CD4-positive, alpha-beta T cell treated with Interferon gamma for 1 hour (primary cell): ENCODE measurements around the gene UBE2H.

Experiments used
- DNase-seq: peaks from one replicate; pipeline ENCODE4 v3.0.0-alpha.2; 2020

Gene UBE2H

DNA sequence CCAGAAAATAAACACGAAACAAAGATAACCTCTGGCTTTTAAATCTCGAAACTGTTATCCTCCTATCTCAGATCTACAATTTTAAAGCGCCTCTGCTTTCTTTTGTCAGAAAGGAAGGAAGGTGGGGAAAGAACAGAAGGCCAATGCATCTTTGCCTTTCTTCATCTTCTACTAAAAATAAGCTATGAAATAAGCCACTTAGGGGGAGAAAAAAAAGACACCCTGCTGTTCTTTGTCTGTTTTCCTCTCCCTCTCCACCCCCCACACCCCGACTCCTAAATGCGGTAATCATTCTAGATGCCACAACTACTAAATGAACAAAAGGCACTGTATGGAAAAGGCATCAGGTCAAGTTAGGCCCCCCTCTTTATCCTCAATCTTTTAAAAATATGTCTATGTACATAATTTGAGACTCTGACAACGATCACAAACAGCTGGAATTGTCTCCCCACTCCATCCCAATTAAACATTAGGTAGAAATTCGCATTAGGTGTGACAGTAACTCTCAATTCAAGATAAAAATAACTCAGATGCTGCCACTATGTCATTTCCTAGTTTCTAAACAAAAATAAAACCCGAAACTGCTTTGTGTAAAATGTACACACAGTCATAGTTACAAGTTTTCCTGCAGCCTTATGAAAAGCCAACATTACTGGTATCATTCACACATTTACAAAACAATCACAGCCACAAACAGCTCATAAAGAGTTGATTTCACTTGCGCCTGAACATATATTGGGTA, 2.4 kb downstream of the UBE2H start:
- DNase-seq: no peak

- DNase-seq: no peak
Measured at GRCh38 chr7:129949292-129950133, 3.2 kb downstream of the UBE2H start.

- DNase-seq: peak; percentile 80
Measured at GRCh38 chr7:129948877-129949291, 3.9 kb downstream of the UBE2H start.

GRCh38 chr7:129948338-129948737, 4.4 kb downstream of the UBE2H start:
- DNase-seq: no peak

GRCh38 chr7:129947701-129948100, 5.1 kb downstream of the UBE2H start:
- no peak for DNase-seq

- DNase-seq: no peak
Measured at GRCh38 chr7:129947049-129947448, 5.7 kb downstream of the UBE2H start.

DNA sequence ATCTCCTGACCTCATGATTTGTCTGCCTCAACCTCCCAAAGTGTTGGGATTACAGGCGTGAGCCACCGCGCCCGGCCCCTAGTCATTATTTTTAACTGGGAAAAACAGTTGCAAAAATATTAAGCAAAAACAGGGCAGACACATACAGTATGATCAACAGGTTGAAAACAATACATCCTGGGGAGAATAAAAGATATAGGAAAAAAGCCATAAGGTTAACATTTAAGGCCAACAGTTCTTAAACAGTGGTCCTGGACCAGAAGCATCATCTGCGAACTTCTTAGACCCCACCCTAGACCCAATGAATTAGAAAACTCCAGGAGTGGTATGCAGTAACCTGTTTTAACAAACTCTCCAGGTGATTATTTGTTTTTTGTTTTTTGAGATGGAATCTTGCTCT, 6.5 kb downstream of the UBE2H start:
- no peak for DNase-seq

DNA sequence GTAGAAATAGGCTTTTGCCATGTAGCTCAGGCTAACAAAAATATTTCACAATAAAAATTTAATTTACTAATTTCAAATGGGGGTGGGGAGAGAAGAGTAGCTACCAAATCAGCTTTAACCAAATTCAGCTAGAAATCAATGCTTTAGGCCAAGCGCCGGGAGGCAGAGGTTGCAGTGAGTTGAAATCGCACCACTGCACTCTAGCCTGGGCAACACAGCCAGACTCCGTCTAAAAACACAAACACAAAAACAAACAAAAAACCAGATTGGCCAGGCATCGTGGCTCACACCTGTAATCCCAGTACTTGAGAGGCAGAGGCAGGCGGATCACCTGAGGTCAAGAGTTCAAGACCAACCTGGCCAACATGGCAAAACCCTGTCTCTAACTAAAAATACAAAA, 9.4 kb downstream of the UBE2H start:
- no peak for DNase-seq

- DNase-seq: no peak
Measured at GRCh38 chr7:129940329-129940728, 12.4 kb downstream of the UBE2H start.

GRCh38 chr7:129939881-129940280, 12.9 kb downstream of the UBE2H start:
- no peak for DNase-seq

- no peak for DNase-seq
Measured at GRCh38 chr7:129933627-129934026, 19.1 kb downstream of the UBE2H start.

- no peak for DNase-seq
Measured at GRCh38 chr7:129926618-129927017, 26.1 kb downstream of the UBE2H start.

DNA sequence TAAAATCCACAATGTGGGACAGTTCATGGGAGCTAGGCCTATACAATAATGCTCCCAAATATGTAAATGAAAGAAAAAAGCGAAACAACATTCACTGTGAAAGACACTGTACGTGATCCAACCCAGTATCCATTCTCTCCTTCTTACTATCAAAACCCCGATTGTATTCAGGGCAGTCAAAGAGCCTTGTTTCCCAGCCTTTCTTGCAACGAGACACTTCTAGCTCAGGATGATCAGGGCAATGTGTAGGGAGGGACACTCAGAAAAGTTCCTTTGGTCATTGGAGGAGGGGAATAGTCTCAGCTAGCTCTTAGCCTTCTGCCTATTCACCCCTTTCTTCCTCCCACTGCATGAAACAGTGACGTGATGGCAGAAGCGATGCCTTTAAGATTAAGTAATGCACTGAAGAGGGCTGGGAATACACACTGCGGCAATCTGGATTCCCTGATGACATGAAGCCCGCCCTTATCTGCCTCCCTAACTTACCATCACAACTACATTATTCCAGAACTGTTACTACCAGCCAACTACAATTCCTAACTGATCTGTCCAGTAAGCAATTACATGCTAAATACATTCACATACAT, 27.3 kb downstream of the UBE2H start:
- DNase-seq: no peak

DNA sequence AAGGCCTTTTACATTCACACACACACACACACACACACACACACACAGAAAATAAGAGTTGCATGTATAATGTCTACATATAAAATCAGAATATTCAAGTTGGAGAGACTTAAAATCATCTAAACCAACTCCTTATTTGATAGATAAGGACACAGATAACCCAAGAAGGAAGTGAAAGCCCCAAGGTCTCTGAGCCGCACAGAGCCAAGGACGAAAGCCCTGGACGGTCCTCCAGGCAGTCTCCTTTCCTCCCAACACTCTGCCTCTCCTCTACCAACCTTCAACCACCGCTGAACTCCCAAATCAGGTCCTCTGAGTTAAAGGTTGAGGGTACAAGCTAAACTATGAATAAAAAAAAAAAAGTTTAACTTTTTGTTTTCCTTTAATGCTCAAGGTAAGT, 28.2 kb downstream of the UBE2H start:
- no peak for DNase-seq

DNA sequence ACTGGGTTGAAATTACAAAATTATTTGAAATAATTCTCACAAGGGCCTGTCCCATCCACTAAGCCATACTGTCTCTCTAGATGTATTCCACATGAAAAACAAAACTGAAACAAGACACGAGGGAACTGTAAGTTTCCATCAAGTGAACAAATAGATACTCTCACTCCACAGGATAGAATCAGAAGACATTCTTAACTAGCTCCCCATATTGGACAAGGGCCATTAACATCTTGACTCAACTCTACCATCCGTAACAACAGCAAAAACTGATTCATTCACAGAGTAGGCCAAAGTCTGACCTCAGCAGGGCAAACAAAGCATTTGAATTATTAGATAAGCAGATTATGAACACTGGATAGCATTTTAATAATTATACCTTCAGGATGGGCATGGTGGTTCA, 29.1 kb downstream of the UBE2H start:
- no peak for DNase-seq

DNA sequence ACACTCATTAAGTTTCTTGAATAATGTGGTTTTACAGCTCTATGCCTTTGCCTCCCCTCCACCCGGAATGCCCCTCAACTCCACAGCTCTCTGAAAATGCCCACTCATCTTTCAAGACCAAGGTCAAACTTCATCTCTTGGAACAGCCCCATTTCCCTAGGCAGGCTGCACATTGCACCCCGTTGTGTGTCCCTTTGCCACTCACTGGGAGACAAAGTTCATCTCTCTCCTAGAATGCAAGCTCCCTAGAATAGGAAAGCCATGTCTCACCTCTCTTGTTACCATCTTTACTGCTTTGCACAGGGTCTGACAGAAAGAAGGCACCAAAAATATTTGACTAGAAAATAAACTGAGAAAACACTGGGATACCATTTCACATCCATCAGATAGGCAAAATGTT, 33.3 kb downstream of the UBE2H start:
- no peak for DNase-seq

DNA sequence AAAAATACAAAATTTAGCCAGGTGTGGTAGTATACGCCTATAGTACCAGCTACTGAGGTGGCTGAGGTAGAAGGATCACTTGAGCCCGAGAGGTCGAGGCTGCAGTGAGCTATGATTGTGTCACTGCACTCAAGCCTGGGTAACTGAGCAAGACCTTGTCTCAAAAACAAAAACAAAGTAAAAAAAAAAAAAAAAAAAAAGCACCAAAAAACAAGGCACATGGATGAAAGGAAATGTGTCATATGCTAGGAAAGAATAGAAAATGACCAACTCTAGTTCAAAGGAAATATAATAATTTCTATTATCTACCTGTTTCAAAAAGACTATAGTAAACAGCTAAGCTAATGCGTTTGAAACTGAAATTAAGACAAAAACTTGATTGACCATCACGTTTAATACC, 33.8 kb downstream of the UBE2H start:
- no peak for DNase-seq

GRCh38 chr7:129917934-129918333, 34.8 kb downstream of the UBE2H start:
- DNase-seq: no peak

DNA sequence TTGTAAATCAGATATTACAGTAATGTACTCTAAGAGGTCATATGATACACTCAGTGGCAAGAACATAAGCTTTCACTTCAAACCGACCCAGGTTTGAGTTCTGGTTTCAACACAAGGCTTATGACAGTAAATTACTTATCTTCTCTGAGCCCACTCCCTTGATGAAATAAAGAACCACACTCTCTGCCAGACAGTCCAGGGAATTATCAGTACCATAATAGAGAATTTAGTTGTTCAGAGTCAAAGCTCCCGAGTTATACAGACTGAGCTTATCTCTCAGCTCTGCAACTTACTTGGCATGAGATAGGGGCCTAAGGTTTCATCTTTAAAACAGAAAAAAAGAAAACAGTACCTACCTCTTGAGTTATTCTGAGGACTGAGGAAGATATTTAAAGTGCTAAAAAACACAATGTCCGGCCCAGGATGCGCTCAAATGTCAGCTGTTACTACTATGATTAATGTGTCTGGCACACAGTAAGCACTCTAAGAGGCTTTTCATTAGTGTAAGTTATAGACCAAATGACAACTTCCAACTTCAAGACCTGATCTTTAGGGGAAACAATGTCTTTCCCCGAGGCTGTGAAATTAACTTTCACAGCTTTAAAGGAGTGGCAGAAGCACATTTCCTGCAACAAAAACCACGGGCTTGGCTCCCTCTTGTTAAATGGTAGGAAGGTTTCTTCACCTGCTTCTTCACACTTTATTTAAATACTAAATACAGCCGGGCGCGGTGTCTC, 38.1 kb downstream of the UBE2H start:
- no peak for DNase-seq

DNA sequence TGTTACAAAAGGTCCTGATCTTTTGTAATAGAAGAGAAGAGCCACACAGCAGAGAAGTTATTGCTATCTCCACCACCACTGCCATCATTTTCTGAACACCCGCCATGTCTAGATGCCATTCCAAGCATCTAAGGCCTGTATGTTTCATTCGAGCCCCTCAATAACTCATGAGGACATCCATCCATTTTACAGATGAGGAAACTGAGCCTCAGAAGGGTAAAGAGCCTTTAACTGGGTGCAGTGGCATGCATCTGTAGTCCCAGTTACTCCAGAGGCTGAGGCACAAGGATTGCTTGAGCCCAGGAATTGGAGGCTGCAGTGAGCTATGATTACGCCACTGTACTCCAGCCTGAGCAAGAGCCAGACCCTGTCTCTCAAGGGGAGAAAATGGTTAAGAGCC, 39.3 kb downstream of the UBE2H start:
- DNase-seq: no peak

DNA sequence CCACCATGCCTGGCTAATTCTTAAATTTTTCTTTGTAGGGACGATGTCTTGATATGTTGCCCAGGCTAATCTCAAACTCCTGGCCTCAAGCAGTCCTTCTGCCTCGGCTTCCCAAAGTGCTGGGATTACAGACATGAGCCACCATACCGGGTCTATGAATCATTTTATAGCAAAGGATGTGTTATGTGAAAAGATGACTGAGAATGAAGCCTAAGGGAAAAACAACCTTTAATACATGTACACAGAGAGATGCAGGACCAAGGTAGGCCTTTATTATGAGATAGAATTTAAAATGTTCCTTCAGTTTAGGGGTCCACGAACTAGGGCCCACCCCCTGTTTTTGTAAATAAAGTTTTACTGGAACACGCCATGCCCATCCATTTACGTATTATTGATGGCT, 41.0 kb downstream of the UBE2H start:
- no peak for DNase-seq

DNA sequence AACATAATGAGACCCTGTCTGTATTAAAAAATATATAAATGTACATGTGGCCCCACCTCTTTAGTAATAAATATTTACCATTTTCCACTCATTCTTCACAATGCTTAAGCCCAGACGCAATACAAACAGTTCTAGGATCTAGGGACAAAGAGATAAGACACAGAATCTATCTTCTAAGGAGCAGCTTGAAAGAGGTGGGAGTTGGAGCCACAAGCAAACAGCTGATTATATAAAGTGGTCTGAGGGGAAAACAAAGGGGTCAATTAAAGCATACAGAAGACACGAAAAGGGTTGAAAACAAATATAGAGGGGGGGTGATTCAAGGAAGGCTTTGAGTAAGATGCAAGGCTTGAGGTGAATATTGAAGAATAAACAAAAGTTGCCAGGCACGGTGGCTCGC, 43.1 kb downstream of the UBE2H start:
- no peak for DNase-seq

DNA sequence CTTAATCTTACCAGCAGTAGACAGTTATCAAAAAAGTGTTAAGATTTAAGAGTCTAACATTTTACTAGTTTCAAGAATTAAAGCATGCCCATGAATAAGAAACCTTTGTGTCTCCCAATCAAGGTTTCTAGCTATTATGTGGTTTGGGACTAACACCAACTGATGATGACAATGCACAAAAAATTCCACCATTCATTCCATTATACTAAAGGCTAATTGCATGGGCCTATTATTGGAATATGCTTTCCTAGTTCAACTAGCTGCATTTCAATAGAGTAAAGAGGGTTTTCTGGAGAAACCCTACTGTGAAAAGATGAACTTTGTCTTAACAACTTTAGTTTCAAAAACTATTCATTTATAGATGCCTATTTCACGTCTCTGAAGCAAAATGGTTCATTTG, 44.6 kb downstream of the UBE2H start:
- DNase-seq: no peak
